HUES6 (cell line): Measurements from ENCODE around the gene GPD2.

Experiments used
- H3K27ac ChIP-seq: 2 replicates; pipeline ENCODE4 v1.7.0; 2013; ENCODE audit warnings: low read depth, mild to moderate bottlenecking, low read length, inconsistent platforms
- H3K27me3 ChIP-seq: 2 replicates; pipeline ENCODE4 v1.6.1; 2013; ENCODE audit warnings: low read length; ENCODE audit not compliant: control insufficient read depth, insufficient read depth
- H3K36me3 ChIP-seq: 2 replicates; pipeline ENCODE4 v1.6.1; 2013; ENCODE audit warnings: low read length; ENCODE audit not compliant: control insufficient read depth, insufficient read depth
- H3K4me1 ChIP-seq: 2 replicates; pipeline ENCODE4 v1.6.1; 2013; ENCODE audit warnings: low read length; ENCODE audit not compliant: control insufficient read depth, insufficient read depth
- H3K4me3 ChIP-seq: 2 replicates; pipeline ENCODE4 v1.5.1; 2013; ENCODE audit warnings: low read depth, low read length
- H3K9ac ChIP-seq: one replicate; pipeline ENCODE4 v1.6.1; 2013; ENCODE audit warnings: mild to moderate bottlenecking, low read length
- H3K9me3 ChIP-seq: 2 replicates; pipeline ENCODE4 v1.6.1; 2013; ENCODE audit warnings: low read depth, low read length; ENCODE audit not compliant: control insufficient read depth, insufficient read depth

Gene GPD2

DNA sequence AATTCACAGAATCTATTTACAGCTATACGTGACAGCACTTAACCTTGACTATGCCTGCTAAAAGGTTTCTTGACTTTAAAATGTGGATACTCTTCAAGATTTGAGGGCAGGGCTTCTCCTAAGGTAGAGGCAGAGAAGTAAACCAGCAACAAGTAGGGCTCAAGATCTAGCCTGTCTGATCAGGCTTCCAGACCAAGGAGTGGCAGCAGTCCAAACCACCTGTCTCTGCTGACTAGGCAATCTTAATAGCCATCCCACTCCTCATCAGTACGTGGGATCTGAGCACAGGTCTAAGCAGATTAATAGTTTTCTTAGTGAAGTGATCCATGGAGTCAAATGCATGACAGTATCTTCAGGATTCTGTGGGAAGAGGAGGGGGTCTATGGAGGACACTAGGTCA is 100.4 kb downstream of the GPD2 start:
- no peaks in the 10 kb centered on the region for H3K36me3 ChIP-seq
- H3K4me3 ChIP-seq = no peak overlapping the region
- H3K9me3 ChIP-seq = peaks cover 9% of the 10 kb centered on the region; the same call in 1 of the 2 replicates
- H3K27me3 ChIP-seq = no peaks in the 10 kb centered on the region
- no peak overlapping the region for H3K27ac ChIP-seq
- H3K4me1 ChIP-seq = peaks cover 9% of the 10 kb centered on the region; the same call in 1 of the 2 replicates
- no peak overlapping the region for H3K9ac ChIP-seq

DNA sequence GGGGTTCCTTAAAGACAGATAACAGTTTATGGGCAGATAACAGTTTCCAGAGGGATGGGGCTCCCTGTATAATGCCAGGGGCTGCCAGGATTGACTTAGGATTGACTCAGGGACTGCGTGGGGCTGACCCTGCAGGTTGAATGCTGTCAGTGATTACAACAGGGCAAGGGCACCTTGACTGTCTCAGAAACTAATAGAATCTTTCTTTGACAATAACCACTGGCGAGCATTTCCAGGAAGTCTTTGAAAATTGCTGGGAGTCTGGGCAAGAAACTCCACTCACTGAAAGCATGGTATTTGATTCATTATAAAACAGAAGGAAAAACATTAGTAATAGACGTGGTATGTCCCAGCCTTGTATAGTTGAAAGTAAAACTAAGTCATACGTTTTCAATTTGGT is 101.0 kb downstream of the GPD2 start:
- H3K36me3 ChIP-seq = no peaks in the 10 kb centered on the region
- H3K4me3 ChIP-seq = no peak overlapping the region
- peaks cover 9% of the 10 kb centered on the region; the same call in 1 of the 2 replicates for H3K4me1 ChIP-seq
- no peaks in the 10 kb centered on the region for H3K27me3 ChIP-seq
- no peak overlapping the region for H3K27ac ChIP-seq
- H3K9me3 ChIP-seq = peaks cover 9% of the 10 kb centered on the region; the same call in 1 of the 2 replicates
- no peak overlapping the region for H3K9ac ChIP-seq

DNA sequence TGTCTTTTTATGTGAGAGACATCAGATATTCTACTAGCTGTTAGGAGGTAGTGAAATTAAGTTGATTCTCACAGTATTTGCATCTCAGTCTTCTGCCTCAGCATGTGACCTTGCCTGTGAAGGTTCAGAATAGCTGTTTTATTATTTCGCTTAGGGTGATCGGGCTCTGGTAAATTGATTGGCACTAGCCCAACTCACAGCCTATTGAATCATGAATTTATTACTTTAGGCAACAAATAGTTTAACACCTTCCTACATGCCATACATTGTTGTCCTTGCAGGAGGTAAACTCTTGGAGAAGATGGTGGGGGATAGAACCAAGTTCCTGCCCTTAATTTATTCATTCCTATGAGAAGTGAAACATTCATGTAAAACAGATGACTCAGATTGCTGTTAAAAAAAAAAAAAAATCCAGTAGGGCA is 101.9 kb downstream of the GPD2 start:
- Histone ChIP-seq H3K4me3 (no peak overlapping the region), H3K27ac (no peak overlapping the region), H3K36me3 (no peaks in the 10 kb centered on the region), H3K27me3 (no peaks in the 10 kb centered on the region), H3K4me1 (peaks cover 9% of the 10 kb centered on the region; the same call in 1 of the 2 replicates), H3K9me3 (peaks cover 9% of the 10 kb centered on the region; the same call in 1 of the 2 replicates), H3K9ac (no peak overlapping the region)

DNA sequence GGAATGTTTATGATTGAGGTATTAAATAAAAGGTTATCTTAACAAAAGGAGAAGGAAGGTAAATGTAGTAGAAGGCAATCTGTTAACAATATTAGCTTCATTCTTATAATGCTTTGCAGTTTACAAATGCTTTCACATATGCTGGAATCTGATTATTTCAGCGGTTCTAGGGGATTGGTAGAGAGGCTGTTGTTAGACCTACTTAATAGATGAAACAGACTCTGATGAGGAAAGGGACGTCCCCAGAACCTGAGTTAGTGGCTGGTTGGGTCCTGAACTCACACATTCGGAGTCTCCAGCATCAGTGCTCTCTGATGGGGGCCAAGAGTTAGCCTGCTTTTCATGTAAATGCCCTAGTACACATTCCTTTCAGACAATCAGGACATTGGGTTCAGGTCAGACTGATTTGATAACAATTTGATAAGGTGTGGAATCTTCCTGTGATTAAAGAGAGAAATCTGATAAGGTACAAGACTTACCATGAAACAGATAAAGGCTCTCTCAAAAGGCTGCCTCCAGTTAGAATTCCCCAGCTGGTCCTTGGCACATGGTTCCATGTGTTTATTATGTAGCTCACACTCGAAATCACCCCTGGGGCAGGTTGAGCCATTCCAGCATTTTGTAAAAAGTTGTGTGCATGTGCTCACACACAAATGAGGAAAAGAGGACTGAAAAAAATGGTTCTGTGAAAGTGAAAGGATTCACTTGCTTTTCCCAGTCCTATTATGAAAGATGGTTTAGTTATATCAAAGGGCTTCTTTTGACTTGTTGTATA is 103.1 kb downstream of the GPD2 start:
- no peaks in the 10 kb centered on the region for H3K36me3 ChIP-seq
- H3K9ac ChIP-seq = no peak overlapping the region
- peaks cover 9% of the 10 kb centered on the region; the same call in 1 of the 2 replicates for H3K4me1 ChIP-seq
- H3K4me3 ChIP-seq = no peak overlapping the region
- no peaks in the 10 kb centered on the region for H3K9me3 ChIP-seq
- H3K27me3 ChIP-seq = no peaks in the 10 kb centered on the region
- H3K27ac ChIP-seq = no peak overlapping the region

DNA sequence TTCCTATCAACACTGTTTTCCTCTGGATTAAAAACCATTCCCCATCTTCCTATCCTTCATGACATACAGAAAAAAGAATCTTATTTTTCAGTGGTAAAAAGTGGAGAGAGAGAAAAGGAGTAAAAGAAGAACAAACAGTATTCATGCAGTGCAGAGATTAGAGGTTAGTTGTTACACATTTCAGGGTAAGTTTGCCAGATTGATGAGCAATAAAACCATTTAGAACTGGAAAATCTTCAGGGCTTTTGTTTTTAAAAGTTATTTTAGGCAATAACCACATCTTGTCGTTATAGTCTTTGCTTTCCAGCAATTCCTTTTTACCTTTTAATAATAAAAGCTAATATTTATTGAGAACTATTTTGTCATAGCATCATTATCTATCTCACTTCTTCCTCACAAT is 104.5 kb downstream of the GPD2 start:
- H3K4me1 ChIP-seq = peaks cover 9% of the 10 kb centered on the region; the same call in 1 of the 2 replicates
- H3K27me3 ChIP-seq = no peaks in the 10 kb centered on the region
- no peak overlapping the region for H3K9ac ChIP-seq
- no peaks in the 10 kb centered on the region for H3K9me3 ChIP-seq
- H3K27ac ChIP-seq = no peak overlapping the region
- H3K4me3 ChIP-seq = no peak overlapping the region
- no peaks in the 10 kb centered on the region for H3K36me3 ChIP-seq

DNA sequence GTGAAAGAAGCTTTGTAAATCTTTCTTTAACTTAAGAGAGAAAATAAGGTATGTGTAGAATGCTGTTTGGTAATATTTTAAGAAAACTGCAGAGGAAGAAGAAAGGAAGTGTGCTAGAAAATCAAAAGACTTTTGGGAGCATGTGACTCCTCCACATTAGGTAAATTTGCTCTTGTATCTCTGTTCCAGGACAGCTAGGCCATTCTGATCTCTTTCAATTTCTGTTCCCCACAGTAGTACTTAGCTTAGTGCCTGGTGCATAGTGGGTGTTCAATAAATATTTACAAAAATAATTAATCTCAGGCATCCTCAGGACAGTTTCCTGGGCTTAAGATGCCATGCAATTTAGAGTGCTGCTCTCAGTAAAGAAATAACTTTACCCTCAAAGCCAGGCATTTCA is 105.0 kb downstream of the GPD2 start:
- Histone ChIP-seq H3K4me1 (peaks cover 9% of the 10 kb centered on the region; the same call in 1 of the 2 replicates), H3K36me3 (no peaks in the 10 kb centered on the region), H3K4me3 (no peak overlapping the region), H3K27me3 (no peaks in the 10 kb centered on the region), H3K9me3 (no peaks in the 10 kb centered on the region), H3K9ac (no peak overlapping the region), H3K27ac (no peak overlapping the region)

DNA sequence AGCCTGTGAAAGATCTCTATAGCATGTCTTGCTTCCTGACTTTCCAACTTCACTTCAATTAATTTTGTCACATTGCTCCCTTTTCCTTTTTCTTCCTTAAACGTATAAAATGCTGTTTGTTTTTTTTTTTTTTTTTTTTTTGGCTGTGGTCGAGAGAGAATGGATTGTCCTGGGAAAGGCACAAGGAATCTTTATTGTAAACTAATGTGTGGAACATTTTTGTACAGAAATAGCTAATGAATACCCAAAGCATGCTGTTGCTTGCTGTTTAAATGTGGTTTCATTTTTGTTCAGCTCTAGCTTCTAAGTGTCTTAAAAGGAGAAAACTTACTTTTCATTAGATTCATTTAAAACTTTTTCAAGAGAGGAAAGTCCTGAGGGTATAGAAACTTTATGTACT is 105.5 kb downstream of the GPD2 start:
- no peak overlapping the region for H3K27ac ChIP-seq
- no peaks in the 10 kb centered on the region for H3K36me3 ChIP-seq
- H3K4me1 ChIP-seq = peaks cover 12% of the 10 kb centered on the region; the same call in 1 of the 2 replicates
- H3K9me3 ChIP-seq = no peaks in the 10 kb centered on the region
- no peak overlapping the region for H3K4me3 ChIP-seq
- no peaks in the 10 kb centered on the region for H3K27me3 ChIP-seq
- H3K9ac ChIP-seq = no peak overlapping the region

DNA sequence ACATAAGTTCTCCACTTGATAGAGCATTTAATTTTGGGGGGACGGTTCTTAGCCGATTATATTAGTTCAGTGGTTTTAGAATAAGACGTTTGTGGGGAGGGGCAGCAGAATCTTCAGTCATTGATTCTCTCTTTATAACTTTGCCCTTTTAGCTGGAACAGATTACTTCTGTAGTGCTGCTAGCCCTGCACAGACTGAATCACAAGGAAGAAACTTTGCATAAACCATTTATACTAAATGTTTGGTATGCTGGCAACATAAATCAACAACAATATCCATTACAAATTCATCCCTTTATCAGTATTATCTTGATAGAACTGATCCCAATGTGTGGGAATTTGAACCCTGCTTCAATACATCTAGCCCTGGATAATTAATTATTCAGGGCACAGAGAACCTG is 112.2 kb downstream of the GPD2 start:
- H3K4me3 ChIP-seq = no peak overlapping the region
- H3K9me3 ChIP-seq = no peaks in the 10 kb centered on the region
- H3K36me3 ChIP-seq = no peaks in the 10 kb centered on the region
- peaks cover 10% of the 10 kb centered on the region; the same call in 1 of the 2 replicates for H3K4me1 ChIP-seq
- no peak overlapping the region for H3K9ac ChIP-seq
- no peaks in the 10 kb centered on the region for H3K27me3 ChIP-seq
- H3K27ac ChIP-seq = no peak overlapping the region

DNA sequence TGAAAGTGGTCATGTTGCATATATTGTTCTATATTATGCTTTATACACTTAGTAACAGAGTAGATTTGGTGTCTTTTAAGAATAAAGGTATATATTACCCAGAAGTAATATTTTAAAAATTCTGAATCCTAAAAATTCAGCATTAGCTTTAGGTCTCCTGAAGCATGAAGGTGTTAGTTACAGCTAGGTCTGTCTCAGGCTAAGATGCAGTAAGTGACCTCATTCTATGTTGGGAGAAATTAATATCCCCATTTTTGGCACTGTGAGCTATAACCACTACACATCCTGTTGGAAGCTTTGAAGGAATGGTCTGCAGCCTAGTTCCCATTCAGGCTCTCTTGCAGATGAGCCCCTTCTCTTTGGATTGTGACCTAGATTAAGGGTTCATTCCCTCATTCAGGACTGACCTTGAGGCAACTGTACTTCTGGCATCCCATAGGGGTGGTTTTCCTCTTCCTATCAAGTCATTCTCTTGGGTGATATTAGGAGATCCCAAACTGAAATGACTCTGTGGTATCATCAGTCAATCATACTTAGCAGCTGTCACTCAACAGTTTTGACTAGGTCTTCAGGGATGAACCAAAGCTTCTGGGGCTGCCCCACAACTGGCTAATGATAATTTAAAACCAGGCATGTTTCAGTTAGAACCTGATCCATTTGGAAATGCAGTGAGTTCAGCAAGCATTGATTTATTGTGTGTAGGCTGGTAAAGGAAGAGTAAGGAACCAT is 117.7 kb downstream of the GPD2 start:
- Histone ChIP-seq H3K9me3 (no peaks in the 10 kb centered on the region), H3K27me3 (no peaks in the 10 kb centered on the region), H3K9ac (no peak overlapping the region), H3K4me3 (no peak overlapping the region), H3K36me3 (peaks cover 9% of the 10 kb centered on the region), H3K4me1 (no peaks in the 10 kb centered on the region), H3K27ac (no peak overlapping the region)

DNA sequence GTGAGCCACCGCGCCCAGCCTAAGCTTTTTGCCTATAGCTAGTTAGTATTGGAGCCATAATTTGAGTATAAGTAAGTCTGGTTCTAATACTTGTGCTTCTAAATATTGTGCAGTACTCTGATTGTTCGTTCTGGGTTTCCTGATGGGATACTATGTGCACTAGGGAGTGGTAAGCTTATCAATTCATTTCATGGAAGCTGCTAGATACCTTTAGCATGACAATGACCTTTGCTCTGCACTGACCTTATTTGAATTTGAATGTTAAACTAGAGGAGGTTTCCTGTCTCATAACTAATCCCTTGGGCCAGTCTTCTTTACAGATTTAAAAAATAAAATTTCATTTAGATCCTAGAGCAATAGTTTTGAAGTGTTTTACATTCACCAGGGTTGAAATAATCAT is 125.1 kb downstream of the GPD2 start:
- no peak overlapping the region for H3K9ac ChIP-seq
- H3K27ac ChIP-seq = no peak overlapping the region
- peaks cover 9% of the 10 kb centered on the region for H3K36me3 ChIP-seq
- peaks cover 14% of the 10 kb centered on the region for H3K4me1 ChIP-seq
- no peaks in the 10 kb centered on the region for H3K27me3 ChIP-seq
- no peak overlapping the region for H3K4me3 ChIP-seq
- no peaks in the 10 kb centered on the region for H3K9me3 ChIP-seq

DNA sequence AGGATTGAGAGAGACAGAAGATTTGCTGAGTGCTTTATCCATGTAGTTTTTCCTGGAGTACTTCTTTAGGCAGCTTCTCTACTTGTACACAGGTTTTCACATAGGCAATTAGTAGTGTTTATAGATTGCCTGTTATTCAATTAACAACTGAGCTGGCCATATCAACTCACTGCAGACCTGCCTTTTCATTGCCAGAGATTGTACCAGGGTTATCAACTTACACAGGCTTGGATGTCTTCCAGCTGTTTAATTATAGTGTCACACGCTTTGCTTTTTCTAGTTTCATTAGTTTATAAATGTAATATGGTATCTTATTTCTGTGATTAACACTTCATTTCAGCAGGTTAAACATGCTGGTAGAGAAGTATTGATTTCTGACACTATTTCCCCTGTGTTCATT is 125.9 kb downstream of the GPD2 start:
- Histone ChIP-seq H3K4me1 (peaks cover 14% of the 10 kb centered on the region), H3K4me3 (no peak overlapping the region), H3K27me3 (no peaks in the 10 kb centered on the region), H3K9ac (no peak overlapping the region), H3K9me3 (no peaks in the 10 kb centered on the region), H3K36me3 (peaks cover 9% of the 10 kb centered on the region), H3K27ac (no peak overlapping the region)
